Hematopoietic multipotent progenitor cell treated with erythropoietin and hydrocortisone succinate and interleukin-3 and kit ligand, for 15 days (in vitro differentiated cells): ENCODE measurements around the gene EMX1.

Source experiments
- DNase-seq: peaks from one replicate; pipeline ENCODE4 v3.0.0-alpha.2; 2015; ENCODE audit warnings: low spot score

The EMX1 gene

DNA sequence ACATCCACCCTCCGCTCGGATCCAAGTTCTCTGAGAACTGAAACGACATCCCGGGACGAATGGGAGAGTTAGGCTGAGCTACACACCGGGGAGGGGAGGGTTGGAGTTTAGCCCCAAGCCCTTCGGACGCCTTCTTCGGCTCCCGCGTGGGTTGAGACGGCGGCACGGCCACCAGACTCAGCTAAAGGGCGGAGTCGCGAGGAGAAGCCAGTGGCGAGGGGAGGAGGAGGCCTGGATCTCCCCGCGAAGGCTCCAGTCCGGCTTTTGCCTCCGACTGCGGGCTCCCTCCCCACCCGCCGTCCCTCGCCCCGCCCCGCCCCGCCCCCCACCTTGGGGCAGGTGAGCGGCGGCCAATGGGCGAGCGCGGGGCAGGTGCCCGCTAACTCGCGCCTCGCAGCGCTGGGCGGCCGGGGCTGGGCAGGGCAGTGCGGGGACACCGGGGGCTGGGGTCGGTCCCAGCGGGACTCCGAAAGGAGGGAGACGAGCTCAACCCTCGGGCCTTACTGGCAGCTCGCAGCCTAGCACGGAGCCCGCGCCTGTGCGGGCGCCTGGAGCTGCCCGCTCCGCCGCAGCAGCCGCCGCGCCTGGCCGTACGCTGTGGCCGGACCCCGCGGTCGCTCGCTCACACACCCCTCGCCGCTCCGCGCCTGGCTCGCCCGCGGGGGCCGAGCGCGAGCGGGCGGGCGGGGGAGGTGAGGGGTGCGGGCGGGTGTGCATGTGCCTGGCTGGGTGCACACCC lies at the start of gene EMX1:
Gene EMX1, plus strand, starts transcription at position 382 of the 739 bp plus-strand sequence. Its CDS starts 334 bp downstream, at position 716.
- DNase-seq, result no peak

DNA sequence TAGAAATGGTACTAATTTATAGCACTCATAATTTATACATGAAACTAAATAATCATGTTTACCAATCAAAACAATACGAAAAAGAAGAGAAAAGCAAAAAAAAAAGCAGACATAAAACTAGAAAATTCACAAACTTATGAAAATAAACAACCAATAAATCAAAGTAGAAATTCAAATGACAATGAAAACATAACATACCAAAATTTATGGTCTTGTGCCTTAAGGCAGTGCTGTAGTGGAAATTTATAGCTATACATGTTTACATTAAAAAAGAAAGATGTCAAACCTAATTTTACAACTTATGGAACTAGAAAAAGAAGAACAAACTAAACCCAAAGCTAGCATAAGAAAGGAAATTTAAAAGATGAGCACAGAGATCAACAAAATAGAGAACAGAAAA lies 46.3 kb upstream of the EMX1 start:
- DNase-seq, result no peak

DNA sequence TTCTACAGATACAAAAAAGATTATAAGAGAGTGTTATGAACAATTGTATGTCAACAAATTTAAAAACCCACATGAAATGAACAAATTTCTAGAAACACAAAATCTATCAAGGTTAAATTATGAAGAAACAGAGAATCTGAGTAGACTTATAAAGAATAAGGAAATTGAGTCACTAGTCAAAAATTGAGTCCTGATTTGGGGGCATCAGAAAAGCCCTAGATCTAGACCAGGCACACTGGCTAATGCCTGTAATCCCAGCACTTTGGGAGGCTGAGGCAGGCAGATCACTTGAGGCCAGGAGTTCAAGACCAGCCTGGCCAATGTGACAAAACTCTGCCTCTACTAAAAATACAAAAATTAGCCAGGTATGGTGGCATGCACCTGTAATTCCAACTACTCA lies 45.4 kb upstream of the EMX1 start:
- DNase-seq, result no peak

DNA sequence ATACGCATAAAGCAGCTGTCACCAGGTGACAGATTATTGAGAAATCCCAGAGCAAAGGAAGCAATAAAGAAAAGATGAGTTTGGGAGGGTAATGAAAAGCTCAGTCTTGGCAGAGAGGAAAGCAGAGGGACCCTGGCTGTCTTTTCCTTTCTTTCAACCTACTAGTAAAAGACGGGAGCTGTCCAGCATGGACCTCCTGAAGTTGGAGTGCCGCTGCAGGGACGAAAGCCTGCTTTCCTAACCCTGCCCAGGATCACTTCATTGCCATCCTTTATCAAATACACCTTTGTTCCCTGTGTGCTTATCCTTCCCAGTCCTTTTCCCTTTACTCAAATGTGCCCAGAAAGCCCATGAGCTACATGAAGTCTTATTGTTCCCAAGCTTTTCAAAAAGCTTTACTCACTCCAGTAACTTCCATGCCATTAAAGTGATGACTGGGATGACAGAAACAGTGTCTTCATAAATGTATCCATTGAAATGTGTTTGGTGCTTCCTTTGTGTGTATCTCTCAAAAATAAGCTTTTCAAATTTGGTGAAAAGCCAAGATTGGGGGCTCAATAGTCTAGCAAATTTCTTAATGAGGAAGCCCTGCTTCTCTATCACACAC lies 33.9 kb upstream of the EMX1 start:
- no peak for DNase-seq

DNA sequence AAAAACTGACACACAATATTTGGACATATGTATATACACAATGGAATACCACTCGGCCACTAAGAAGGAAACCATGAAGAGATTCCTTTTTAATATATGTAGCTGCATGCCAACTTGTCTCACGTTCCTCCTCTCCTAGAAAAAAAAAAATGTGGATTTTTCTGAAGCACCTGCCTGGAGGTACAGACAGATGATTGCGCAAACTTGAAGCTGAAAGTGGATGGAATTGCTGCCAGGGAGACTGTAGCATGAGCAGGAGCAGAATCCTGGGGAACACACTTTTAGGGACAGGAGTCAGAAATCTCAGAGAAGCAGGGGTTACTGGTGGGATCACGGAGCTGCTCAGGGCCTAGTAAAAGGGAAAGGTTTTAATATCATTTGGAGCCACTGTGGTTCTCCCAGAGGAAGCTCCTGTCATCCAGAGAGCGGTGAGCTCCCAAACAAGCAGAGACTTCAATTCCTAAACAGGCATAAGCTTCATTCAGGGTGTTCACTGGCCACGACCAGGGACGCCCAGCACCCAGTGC lies 30.8 kb upstream of the EMX1 start:
- no peak for DNase-seq

DNA sequence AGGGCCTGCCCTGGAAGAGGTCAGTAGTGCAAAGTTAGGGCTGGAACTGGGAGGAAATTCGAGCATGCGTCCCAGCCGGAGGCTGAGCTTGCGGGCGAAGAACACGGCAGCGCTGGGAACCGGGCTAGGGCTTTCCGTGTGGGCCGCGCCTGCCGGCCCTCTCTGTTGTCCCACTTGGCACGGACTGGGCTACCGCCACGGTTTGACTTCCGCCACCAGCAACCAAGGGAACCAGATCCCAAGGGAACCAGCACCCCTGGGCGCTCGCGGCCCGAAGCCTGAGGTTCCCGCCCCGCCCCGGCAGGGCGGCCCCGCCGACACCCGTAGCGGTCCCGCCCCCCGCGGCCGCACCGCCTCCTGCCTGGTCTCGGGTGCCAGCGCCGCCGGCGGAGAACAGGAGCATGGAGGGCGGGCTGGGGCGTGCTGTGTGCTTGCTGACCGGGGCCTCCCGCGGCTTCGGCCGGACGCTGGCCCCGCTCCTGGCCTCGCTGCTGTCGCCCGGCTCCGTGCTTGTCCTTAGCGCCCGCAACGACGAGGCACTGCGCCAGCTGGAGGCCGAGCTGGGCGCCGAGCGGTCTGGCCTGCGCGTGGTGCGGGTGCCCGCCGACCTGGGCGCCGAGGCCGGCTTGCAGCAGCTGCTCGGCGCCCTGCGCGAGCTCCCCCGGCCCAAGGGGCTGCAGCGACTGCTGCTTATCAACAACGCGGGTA lies 30.1 kb upstream of the EMX1 start, which contains the start of gene SPR:
Gene SPR, plus strand, starts transcription at position 377 of the 708 bp plus-strand sequence. Its CDS starts 25 bp downstream, at position 402.
- DNase-seq, result peak; percentile 59

DNA sequence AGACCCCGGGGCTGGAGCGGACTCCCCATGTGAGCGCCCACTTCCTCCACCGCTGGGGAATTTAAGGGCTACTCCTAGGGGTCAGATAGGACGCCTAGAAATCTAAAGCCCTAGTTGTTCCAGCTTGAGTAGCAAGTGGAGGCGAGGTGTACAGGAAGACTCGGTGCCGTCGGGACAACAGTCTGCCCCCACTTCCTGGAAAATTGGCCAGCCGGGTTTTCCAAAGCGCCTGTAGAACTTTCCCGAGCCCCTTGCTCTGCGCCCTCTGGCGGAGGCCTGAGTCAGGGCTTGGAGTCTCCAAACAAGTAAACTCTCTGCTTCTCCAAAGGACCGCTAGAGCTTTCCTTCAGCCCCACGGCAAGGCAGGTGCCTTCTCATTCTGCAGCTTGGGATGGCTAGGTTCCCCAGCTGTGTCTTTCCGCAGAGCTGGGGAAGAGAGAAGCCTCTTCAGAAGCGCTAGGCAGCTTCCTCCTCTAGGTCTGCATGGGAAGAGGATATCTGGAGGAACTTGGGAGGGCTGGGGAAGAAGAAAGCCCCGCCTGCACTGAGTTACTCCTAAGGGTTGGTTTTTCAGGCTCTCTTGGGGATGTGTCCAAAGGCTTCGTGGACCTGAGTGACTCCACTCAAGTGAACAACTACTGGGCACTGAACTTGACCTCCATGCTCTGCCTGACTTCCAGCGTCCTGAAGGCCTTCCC lies 29.4 kb upstream of the EMX1 start:
- peak; percentile 49 for DNase-seq

DNA sequence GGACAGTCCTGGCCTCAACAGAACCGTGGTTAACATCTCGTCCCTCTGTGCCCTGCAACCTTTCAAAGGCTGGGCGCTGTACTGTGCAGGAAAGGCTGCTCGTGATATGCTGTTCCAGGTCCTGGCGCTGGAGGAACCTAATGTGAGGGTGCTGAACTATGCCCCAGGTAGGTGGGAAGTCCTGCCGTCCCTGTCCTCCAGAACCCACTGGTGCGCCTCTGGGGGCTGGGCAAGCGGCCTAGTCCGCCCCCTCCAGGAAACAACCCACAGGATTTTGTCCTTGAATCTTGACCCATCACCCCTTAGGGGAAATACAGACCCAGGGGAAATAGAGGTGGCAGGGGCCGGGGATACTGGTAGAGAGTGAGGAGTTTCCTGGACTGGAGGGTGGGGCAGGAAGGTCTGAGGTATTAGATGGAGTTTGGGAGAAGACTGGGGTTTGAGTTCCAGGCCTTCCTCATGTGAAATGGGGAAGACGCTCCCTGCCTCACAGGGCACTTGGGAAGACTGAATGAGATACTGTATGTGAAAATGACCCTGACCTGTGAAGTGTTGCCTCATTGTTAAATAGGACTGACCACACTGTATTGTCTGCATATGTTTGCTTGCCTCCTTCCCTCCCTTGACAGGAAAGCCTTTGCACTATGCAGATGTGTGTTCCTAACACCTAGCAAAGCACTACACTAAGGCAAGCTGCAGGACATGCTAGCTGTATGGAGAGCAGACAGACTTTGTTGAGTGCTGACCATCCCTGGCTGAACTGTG lies 28.7 kb upstream of the EMX1 start:
- no peak for DNase-seq

DNA sequence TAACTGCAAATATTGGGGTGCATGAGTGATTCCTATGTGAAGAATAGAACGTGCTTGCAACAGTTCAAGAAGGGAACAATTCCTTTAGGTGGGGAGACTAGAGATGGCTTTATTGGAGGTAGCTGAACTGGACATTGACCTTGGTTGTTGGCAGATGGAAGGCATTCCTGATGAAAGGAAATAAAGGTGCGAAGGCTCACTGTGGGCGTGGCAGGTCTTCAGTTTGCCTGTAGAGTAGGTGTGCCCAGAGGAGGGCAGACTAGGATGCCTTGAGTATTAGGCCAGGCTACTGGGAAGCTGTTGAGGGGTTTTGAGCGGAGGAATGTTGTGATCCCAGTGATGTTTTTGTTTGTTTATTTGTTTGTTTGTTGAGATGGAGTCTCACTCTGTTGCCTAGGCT lies 27.3 kb upstream of the EMX1 start:
- no peak for DNase-seq

DNA sequence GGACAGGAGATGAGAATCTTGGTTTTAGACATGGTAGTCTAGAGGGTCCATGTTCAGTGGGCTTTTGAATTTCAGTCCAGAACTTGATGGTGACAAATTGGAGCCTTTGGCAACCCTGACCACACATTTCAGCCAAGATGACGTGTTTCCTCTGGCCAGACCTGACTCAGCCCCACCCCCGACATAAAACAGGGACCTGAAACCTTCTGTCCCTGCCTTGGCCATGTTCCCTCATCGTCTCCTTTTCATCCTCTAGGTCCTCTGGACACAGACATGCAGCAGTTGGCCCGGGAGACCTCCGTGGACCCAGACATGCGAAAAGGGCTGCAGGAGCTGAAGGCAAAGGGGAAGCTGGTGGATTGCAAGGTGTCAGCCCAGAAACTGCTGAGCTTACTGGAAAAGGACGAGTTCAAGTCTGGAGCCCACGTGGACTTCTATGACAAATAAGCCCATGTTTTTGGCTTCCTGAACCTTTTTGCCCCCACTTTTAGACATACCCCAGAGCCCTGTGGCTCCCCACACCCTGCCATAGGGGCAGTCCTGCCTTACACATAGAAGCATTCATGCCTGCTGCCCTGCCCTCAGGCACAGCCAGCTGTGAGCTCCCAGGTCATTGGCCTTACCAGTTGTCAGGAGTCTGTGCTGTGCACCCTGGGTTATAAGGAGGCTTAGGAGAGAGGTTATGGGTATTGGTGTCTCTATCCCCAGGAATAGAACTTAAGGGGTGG lies 26.1 kb upstream of the EMX1 start:
- no peak for DNase-seq

DNA sequence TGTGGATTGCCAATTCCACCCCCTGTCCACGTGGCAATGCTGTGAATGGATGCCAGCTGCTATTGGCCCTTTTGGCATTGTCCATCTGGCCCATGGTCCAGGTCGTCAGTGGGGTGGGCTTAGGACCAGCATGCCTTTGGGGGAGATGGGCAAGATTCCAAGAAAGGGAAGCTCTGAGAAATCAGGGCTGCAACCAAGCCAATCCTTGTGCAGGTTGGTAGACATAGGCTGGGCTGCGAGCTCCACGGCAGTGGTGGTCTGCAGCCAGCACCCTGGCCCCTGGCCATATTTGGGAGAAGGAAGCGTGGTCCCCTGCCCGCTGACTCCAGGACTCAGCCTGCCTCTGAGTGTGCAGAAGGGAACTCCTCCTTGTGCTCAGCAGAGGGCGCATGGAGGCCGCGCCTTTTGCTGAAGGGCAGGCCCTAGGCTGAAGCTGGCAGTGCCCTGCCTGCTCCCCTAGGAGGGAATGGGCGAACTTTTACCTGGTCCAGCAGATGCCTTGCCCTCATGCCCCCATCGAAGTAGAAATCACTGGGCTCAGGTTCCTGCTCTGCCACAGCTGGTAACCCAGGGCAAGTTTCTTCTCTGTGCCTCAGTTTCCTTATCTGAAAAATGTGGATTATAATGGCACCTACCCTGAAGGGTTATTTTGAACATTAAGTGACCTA lies 24.7 kb upstream of the EMX1 start:
- peak; percentile 34 for DNase-seq

DNA sequence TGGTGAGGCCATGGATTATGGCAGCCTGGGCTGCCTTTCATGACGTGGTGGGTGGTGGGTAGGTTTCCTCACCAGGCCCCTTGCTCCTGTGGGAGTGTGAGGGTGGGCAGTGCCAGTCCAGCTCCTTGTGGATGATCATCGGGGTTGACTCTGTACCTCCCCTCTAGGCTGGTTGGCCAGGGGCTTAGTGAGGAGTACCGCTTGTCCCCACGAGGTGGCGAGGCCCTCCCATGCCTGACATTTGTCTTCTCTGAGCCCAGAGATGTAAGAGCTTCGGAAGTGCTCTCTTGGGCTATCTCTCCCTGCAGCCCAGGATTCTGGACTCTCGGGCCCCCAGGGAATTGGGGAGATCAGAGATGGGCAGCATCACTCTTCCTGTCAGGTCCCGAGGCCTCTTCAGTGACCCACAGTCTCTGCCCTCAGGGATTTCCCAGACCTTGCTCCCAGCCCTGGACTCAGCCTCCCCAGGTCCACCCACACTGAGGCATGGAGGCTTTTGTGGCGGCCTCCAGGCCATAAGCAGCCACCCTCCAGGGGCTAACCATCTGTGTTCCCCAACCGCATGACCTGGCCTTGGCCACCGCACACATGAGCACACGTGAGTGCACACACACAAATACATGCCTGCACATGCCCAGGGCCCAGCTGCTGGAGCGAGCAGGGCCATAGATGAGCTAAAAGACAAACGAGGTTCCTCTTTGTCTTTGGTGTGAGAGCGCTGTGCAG lies 23.6 kb upstream of the EMX1 start:
- no peak for DNase-seq

DNA sequence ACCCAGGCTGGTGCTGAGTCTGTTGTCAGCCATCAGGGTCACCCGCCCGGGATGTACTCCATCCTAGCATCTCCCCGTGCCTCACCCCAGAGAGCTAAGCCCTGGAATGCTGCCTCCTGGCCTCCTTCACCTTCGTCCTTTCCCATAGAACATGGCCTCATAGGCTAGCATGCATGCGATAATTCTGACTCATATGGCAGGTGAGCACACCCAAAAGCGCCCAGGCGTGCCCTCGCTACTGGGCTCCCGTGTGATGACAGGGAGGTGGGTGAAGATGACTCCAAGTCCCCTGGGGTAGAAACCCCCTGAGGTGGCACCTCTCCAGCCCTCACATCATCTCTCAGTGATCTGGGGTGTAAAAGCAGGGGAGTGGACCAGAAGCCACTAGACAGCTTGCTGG lies 22.8 kb upstream of the EMX1 start:
- no peak for DNase-seq

DNA sequence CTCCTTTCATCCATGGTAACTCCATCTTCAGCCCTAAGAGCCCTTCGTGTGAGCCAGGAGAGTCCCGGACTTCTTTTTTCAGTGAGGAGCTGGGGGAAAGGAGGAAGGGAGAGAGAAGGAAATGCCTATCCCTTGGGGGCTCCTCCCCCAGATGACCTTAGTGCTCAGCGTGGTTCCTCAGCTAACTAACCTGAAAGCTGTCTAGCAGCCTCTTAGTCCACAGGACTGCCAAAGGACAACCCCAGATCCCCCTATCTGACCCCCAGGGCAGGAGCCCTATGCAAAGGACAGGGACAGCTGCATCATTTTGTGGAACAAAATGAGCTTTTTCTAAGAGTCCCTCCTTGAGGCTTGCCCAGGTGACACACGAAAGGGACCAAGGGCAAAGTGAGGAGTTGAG lies 22.2 kb upstream of the EMX1 start:
- DNase-seq, result no peak

DNA sequence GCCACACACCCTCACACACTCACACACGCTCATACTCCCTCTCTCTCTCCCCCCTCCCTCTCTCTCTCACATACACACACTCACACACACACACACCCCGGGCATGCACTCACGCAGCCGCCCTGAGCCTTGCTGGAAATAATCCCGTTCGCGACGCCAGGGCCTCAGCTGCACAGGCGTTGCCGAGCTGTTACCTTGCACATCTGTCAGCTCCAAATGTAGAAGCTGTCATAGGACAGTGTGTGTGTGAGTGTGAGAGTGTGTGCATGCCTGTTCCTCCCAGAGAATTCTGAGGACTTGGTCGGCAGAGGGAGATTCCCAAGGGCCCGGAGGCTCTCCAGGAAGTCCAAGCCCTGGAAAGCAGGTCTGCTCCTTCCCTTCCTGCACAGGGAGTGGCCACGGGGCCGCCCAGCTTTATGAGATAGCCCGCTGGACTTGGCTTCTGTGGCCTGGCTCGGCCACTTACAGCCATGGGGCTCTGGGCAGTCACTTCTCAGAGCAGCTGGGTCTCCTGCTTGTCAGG lies 21.5 kb upstream of the EMX1 start:
- DNase-seq, result no peak

DNA sequence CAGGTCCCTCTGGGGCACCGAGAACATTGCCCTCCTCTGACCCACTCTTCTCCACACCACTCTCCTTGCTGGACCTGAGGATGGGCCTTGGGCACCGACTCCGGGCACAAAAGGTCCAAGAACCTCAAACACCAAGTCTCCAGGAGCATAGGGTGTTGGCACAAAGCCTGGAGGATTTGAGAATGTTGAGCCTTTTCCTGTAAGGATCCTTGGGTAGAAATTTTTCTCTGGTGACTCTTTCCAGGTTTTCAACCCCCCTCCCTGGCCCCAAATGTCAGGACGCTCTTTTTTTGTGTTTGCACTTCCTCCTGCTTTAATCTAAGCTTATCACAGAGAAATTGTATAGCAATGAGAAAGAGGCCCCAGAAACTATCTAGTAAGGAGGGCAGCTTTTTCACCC lies 20.9 kb upstream of the EMX1 start:
- DNase-seq, result no peak

DNA sequence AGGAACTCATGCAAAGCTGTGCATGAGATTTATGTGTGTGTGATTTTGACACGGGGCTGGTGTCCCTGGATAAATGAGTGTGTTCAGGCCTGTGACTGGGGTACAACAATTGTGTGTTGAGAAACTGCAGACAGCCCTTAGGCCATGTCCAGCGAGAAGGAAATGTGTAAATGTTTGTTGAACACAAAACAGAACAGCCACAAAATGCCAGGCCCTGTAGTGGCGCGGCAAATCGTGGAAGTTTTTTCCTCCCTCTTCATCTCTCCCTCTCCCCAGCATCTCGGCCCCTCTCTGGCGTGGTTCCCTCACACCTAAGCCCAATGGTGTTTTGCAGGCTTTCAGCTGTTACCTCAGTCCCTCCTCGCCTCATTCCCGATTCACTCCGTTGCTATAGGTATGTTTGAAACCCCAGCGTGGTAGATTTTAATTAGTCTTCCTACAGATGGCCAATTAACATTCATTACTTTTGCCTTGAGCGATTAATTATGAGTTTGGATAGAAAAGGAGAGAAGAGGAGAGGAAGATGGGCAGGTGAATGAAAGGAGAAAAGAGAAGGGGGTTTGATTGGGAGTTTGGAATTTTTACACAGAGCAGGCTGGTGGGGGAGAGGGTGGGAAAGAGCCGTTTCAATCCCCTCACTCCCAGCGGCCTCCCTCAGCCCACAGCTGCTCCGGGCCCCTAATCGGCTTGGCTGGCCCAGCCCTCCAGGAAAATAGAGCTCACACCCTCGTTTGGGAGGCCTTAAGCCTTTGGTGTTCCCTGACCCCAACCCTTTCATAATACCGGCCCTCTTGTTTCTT lies 19.3 kb upstream of the EMX1 start:
- DNase-seq, result no peak

DNA sequence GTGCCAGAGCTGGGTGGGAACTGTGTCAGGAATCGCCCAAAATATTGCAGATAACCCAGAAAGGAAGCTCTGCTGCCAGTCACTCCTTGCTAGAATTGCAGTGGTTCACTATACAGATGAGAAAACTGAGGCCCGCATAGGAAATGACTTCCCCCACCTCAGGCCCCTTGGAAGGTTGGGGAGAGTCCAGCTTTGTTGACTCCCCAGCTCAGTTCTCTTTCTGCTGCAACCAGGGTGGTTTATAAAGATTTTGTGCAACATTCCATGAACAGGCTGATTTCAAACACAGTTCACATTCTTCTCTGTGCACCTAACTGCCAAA lies 18.8 kb upstream of the EMX1 start:
- DNase-seq, result no peak
